ENCODE measurements around the gene ENOX1.
"Not testable (repeated sequence)": the region's sequence is repeated elsewhere in the genome, so short reads cannot be mapped to it uniquely, and the experiment has no call there.

ENOX1 gene

DNA sequence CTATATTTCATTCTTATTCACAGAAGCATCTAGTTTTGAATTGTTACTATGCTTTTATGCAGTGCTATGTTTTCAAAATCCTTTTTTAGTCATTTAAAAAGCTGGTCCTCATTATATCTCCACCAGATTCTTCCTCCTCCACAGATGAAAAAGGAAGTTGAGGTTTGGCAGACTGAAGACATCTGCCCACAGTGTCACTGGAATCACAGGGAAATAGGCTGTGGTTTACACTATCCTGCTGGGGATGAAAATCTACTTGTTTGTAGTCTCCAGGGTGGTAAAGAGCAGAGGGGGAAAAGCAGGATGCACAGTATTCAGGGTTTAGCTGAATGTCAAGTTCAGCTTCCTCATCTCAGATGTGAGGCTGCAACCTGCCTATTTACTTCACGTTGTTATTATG is 412.2 kb downstream of the ENOX1 start:
- no peak for DNase-seq

DNA sequence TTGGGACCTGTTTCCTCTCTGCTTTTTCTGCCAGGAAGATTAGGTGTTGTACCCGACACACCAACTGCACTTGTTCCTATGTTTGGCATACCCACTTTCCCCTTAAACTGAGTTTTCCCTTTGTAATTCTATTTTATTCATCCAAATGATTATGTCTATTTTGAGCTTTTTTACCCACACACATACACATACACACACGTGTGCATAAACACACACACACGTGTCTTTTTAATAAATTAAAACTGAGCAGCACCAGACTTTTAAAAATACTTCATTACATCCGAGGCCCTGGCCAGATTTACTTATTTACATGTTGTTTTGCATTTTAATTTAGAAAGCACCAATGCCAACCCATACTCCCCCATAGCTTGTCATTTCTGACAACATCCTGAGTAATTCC is 413.4 kb downstream of the ENOX1 start:
- DNase-seq = peak in 1 of 2 experiments; percentile 18

DNA sequence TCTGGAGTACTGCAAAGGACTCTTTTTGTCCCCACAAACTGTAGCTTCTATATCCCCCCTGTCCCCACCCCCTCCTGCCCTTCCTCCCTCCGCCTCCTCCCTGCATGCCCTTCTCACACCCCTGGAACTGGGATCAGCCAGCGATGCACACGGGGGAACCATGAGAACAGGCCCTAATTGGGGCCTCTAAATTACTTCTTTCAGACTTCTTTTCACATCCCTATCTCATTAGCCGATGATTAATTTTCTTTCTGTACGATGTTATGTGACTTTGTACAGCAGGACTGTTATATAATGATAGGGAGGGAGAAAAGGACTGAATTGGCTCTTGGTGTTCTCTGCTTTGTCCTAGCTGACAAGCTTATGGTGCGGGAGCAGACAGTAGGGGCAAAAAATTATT is 415.9 kb downstream of the ENOX1 start:
- no peak for DNase-seq

DNA sequence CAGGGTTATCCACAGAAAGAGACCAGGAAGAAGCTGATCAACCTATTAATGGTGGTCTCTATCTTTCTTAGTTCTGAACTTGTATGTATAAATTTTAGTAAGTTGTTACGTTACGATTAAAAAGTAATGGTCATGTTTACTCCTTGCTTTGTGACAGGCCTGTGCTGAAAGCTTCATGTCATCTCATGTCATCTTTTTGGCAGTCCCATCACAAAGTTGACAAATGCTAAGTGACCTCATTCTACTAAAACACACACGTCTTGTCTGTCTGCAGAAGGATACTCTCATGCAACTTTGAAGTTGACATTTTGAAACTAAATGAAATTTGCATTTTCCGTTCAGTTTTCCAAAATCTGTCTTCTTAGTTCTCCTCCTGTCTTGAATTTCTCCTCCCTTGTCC is 417.5 kb downstream of the ENOX1 start:
- no peak for DNase-seq

DNA sequence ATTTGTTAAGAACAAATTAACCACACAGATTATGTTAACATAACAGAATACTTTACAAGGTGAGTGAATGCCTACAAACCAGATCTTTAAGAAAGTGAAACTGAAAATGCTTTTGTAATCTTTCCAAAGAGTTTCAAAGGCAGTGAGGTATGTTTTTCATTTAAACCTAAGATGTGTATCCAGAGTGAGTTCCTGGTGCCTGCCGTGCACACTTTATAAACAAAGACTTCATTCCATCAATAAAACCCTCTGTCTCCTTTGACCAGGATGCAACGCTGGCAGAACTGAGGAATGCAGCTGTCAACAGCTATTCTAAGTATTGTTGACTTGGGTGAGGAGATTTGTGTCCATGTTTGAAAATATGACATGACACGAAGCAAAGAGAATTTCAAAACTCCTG is 418.8 kb downstream of the ENOX1 start:
- DNase-seq = no peak

DNA sequence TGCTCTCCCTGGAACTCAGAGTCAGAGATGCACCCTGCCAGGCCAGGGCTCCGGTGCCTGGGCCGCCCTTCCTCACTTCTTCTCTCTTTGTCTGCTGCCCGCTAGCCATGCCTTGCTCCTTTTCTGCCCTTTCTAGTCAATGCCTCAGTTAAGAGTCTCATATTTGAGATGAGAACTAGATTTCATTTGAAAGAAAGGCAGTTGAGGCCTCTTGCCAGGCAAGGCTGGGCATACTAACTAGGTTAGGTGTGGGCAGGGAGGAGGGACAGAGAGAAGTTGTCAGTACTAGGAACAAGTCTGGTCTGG is 421.8 kb downstream of the ENOX1 start:
- DNase-seq = no peak

DNA sequence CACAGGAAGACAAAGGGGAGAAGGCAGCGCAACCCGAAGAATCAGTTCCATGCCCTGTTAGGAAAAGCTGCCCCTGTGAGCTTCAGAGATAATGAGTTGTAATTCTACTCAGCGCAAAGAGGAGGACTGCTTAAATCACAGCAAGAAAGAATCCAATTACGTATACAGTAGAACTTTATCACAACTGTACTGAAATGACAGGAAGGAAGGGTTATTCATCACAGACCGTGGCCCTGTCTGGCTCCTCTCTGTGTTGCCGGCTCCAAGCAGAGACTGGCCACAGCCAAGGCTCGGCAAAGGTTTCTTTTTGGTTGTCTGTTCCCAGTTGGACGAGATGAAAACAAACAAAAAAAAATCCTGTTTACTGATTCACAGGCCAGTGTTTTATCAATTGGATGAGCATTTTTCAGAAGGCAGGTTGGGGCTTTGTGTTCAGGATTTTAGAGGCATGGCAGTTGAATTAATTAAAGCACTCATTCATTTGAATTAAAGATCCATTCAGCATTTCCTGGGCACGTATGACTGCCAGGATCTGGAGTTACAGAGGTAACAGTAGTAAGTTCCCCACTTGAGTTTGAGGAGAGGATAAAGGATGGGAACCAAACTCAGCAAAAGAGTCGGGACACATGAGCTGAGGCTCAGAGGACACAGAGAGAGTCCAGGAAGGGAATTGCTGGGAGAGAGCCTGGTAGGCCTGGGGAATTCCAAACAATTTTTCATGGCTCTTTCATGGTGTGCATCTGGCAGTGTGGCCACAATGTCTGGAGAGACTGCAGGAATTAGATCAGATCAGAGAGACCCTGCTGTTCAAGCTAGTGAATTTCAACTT is 422.3 kb downstream of the ENOX1 start:
- DNase-seq = no peak

DNA sequence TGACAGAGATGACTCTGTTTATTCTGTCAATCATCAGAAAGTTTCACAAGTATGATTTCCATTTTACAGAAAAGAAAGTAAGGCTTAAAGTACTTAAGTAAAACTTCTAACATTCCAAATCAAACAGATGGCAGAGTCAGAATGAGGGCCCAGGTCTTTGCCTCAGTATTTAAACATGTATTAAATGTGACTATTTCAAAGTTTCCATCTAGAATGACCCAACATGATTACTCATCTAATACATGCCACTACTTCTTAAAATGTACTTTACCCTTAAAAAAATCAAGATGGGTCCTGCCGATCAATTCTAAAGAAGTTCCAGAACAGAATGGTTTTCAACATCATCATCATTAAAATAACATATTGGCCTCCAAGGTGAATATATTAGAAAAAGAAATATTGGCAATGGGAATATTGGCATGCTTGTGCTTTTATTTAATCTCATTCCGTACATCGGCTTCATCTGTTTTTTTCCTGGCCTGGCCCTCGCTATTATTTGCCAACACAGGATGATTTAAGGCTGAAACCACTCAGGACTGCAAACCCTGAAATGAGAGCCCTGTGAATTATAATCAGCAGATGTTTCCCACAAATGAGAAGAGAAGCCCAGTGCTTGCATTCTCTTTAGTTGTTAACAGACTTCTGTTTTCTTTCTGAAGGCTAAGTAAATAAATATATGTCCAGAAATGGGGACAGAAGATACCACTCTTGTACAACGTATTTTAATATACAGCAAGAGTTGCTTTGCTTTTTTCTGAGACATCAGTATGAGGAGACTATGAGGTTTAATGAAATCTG is 423.4 kb downstream of the ENOX1 start:
- DNase-seq = no peak

DNA sequence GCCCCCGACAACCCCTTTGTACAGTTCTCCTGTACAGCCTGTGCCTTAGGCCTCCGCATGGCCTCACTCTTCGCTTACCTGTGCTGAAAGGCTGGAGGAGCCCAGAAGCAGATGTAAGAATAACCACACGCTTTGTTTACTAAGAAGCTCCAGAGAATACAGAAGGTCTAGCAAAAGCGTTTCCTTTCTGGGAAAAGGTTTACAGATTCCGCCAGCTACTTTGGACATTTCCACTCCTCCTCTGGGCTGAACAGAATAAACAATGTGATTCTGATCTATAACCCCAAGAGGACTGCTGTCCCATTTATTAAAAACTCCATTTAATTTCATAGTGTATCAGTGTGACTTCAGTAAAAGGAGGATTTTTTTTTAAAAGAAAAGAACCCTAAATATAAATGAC is 424.2 kb downstream of the ENOX1 start:
- DNase-seq = no peak

DNA sequence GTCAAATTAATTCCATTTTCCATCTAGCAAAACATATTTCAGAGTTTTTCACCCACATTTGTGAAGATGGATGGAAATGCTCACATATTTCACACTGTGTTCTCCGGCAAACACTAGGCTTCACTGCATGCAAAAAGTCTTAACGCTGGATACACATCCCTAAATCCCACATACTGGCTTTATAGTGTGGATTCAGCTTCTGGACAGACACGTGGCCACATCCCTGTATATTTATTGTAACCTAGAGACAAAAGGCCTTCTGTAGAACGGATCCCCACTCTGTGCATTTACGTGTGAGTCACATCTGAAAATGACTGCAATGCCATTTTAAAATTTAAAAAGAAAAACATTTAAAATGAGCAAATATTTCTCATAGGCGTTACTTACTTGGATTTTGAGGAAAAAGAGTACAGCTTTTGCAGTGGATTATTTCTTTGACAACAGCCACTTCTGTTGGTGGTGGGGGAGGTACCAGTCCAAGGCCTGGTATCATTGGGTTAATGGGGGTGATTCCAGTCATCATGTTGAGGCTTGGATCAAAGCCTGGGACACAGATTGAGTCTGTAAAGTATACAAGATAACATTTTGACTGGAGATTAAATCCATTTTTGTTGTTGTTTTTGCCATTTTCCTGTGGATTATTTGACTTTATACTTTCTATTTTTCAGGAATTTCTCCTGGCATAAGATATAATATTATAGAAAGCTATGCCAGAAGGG is 425.7 kb downstream of the ENOX1 start:
- DNase-seq = no peak

DNA sequence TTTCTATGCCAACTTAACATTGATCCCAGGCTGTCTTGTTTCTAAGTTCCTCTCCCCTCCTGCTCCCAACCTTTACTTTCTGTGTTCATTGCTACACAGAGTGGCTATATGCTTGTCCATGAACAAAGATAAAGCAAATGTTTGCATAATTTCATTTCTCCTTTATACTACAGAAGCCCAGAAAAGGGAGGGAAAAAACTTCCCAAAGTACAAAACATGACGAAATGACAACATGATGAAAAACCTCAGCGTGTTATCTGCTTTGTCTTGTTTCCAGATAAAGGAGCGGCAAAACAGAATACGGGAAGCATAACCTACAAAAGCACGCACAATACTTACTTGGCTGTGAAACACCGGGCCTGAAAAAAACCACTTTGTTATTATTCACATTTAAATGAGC is 426.6 kb downstream of the ENOX1 start:
- DNase-seq = no peak

DNA sequence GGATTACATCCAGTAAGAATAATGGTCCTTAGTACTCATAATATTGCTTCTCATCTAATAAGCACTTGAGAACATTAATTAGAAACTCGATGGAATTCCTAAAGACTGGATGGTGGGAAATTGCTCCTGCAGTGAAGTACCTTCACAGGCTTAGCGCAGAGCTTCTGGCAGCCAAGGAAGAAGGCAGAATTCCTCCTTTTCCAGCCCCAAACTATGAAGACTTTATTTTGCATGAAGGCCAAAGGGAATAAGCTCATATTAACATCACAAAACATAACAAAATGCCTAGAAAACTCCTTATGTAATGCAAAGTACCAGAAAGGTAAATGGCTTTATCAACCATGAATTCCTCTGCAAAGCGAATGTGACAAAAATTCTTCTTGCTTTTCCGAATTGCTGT is 427.2 kb downstream of the ENOX1 start:
- DNase-seq = no peak

DNA sequence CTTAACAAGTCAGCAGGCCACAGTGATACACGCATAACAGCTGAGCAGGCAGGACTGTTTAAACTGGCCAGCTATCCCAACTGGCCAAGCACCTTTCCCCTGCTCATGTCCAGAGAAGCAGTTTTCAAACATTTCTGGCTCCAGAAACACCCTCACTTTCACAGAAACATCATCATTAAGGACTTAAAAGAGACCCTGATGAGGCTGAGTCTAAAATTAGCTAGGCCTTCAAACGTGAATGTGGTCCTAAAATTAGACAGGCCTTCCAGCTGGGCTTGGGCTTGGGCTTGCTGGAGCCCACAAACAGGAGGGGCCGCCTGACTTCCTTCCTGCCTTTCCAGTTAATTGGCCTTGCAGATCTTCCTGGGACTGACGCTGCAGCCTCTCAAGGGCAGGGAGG is 429.2 kb downstream of the ENOX1 start:
- no peak for DNase-seq

DNA sequence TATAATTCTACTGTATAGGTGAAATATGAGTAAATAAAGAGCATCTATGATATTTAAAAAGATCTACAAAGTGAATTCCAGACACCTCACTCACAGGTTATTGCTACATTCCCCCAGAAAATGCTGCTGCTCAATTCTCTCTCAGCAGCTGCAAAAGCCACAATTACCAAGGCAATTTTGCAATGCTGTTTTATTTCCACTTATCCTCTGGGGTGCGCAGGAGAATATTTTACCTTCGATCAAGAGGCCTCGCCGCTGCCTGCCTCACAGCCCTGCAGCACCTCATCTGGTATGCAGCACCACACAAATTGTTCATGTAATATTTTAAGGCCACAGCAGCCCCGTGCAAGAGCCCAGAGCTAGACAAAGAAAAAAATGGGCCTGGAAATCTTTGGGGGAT is 430.2 kb downstream of the ENOX1 start:
- no peak for DNase-seq

DNA sequence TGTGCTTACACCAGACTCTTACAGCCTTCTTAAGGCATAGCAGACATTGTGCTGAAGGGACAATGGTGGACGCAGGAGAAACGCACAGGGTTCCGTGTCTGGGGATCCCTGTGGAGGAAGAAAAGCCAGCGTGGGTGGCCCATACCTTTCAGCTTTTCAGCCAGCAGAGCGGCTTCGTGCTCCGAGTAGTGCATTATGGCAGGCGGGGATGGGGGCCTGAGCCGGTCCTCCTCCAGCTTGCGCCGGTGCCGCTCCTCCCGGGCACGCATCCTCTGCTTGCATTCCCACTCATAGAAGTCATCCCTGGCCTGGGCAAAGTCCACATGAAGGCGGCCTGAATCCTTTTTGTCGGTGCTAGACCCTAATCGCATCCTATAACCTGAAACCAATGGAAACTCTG is 431.0 kb downstream of the ENOX1 start:
- no peak for DNase-seq

DNA sequence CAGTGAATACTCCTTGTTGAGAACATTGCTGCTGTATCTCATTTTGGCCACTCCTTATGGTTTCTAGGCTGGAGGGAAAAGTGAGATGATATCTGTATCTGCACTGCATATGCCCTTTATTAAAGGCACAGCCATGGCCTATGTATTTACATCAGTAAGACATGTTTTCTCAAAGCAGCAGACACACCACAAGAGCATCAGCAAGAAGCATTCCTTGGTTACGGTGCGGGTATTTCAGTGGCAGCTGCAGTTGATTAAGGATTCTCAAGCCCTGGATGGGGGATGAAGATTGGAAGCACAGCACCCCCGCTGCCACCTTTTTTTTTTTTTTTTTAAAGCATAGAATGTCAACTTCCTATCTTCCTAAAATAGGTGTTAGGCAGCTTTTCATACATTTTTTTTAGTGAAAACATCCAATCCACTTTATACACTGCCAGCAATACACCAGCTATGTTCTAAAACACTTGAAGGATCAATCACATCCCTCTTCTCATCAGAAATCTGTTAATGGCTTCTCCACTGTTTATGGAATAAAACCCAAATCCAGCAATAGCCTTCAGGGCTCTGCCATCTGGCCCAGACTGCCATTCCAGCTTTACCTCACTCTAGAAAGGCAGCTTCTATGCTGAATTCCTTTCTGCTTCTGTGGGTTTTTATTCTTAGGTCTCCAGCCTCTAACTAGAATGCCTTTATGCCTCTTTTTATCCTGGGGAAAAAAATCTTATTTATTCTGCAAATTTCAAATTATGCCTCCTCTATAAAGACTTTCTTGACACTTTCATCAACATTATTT is 432.4 kb downstream of the ENOX1 start:
- DNase-seq = no peak

DNA sequence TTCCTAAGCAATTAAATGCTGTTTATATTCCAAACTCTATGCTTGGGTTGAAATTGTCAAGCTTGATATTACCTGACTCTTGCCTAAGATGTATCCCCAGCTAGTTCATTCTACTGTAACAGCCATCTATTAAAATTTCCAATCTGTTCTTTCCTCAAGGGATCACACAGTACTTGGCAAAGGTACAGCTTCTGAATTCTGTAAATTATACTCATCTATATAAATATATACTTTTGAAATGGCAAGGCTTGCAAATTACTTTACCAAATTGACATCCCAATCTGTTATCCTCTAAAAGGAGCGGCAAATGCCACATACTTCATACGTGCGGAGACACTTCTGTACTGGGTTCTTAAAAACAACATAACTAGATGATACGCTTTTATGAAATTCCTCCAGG is 433.1 kb downstream of the ENOX1 start:
- DNase-seq = no peak

DNA sequence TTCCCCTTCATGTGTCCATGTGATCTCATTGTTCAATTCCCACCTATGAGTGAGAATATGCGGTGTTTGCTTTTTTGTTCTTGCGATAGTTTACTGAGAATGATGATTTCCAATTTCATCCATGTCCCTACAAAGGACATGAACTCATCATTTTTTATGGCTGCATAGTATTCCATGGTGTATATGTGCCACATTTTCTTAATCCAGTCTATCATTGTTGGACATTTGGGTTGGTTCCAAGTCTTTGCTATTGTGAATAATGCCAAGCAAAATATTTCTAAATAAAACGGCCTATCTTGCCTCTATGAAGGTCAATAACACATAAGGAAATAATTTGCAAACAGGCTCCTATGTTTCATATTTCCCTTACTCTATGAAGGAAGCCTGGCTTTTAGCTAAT is 435.2 kb downstream of the ENOX1 start:
- not testable (repeated sequence) for DNase-seq

DNA sequence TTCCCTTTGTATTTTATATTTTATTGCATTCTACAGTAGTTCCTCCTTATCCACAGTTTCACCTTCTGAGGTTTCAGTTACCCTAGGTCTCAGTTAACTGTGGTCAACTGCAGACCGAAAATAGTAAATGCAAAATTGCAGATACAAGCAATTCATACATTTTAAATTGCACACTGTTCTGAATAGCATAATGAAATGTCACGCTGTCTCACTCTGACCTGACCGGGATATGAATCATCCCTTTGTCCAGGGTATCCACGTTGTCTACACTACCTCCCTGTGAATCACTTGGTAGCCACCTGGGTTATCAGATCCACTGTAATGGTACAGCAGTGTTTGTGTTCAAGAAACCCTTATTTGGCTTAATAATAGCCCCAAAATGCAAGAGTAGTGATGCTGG is 438.4 kb downstream of the ENOX1 start:
- DNase-seq = no peak

DNA sequence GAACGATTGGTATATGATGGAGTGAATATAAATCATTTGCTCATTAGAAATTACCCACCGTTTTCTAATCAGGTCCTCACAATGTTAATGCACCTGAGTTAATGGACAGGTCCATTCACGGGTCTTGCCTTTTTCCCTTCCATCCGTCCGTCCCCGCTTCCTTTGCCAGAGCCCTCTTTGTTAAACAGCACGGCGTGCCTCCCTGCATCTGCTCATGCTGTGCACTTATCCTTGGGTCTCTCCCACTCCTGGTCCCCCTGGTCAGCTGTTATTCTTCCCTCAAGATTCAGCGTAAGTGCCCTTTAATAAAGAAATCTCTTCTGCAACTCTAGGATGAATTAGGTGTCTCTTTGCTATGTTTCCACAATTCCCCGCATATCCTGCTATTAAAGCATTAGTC is 438.9 kb downstream of the ENOX1 start:
- DNase-seq = no peak

DNA sequence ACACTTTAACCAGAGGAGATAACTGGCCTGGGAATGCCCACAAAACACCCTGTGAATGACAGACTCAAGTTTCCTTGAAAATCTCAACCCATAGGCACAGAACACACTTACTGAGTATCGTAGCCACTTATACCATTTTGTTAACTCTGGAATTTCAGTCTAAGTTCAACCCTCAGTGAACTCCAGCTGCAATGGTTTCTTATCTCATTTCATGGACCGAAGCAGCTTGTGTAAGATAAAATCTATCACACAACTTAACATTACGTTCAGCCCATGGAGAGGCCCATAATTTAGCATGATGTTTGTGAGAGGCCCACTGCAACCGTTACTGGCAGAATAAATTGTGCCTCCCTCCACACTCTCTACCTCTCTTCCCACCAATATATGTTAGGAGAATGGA is 440.3 kb downstream of the ENOX1 start:
- no peak for DNase-seq

DNA sequence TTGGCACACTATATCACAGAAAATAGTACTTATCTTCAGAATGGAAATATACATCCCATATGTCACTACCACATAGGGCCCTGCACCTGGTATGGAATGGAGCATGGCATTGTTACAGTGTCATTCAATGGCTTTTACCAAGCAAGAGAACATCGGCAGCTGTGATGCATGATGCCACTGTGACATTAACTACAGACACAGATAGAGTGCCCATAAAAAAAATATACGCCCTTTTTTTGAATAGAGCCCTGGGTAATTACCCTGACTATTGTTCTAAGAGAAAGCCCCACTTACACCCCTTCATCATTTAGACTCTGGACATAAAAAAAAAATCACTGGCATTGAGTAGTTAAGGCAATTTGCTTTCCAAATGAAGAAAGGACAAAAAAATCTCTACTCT is 443.1 kb downstream of the ENOX1 start:
- no peak for DNase-seq
